GM23248 (cell line): ENCODE results near the gene LEKR1.

ENCODE experiments used
- EZH2 ChIP-seq: fragments of 200-600 bp; sonication (generic); IDR thresholded peaks from 2 replicates; pipeline ENCODE4 v1.6.1; 2018; ENCODE audit warnings: antibody characterized with exemption, mild to moderate bottlenecking; ENCODE audit not compliant: insufficient read depth, poor library complexity, severe bottlenecking
- EZH2phosphoT487 ChIP-seq: fragments of 200-600 bp; sonication (generic); IDR thresholded peaks from 2 replicates; pipeline ENCODE4 v1.6.1; 2018; ENCODE audit warnings: antibody characterized with exemption, moderate library complexity, mild to moderate bottlenecking, low read depth; ENCODE audit not compliant: insufficient read depth

DNA sequence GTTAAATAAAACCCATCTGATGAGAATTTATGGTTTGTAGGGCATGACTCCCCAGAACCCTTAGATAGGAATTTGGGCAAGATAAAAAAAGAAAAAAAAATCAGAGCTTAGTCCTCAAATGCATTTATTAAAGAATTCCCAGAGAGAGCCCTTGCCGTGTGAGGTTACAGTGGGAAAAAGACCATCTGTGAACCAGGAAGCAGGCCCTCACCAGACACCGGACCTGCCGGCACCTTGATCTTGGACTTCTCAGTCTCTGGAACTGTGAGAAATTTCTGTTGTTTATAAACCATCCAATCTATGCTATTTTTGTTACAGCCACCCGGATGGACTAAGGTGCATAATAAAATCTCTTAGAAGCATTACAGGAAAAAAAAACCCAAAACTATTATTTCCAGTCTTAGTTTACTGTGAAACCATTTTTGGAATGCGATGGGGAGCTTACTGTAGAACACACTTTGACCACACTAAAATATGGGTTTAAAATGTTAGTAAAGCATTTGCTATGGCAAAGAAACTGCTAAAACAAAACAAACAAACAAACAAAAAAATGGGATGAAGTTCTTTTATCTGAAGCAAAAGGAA lies 72.2 kb downstream of the LEKR1 start:
- TF ChIP-seq EZH2: no peak
- no peak for TF ChIP-seq EZH2phosphoT487
